GM12891 (cell line): Measurements from ENCODE around the gene KIAA0825.

Experiments used
- PAX5 ChIP-seq: IDR thresholded peaks from 2 replicates; pipeline ENCODE4 v1.6.1; 2011; ENCODE audit warnings: low read length, moderate library complexity, mild to moderate bottlenecking; ENCODE audit not compliant: insufficient read depth, severe bottlenecking
- POLR2A ChIP-seq: IDR thresholded peaks from 2 replicates; pipeline ENCODE4 v1.6.1; 2011; ENCODE audit warnings: low read depth, low read length, control low read depth
- POLR2AphosphoS5 ChIP-seq: IDR thresholded peaks from 2 replicates; pipeline ENCODE4 v1.6.1; 2011; ENCODE audit warnings: low read depth, low read length, control low read depth
- POU2F2 ChIP-seq: IDR thresholded peaks from 2 replicates; pipeline ENCODE4 v1.6.1; 2011; ENCODE audit warnings: low read depth, mild to moderate bottlenecking, control low read depth, low read length, moderate library complexity
- SPI1 ChIP-seq: IDR thresholded peaks from 2 replicates; pipeline ENCODE4 v1.6.1; 2011; ENCODE audit warnings: low read depth, low read length, control low read depth
- TAF1 ChIP-seq: IDR thresholded peaks from 2 replicates; pipeline ENCODE4 v1.6.1; 2011; ENCODE audit warnings: low read depth, low read length, control low read depth

DNA sequence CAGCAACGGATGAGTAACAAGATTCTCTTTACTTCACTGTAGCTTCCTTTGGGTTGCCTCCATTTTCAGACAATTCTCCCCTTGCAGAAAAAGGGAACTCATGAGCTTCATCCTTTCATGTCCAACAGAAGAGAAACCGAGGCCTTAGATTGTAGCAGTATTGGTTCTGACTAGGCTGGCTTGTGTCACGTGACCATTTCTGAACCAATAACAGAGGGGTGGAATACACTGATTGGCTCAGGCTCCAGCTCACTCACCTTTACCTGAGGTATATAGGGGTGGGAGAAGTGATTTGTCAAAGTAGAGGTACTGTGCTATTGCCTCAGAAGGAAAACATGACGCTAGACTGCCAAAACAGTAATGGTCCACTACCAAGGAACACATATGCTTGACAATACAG lies 343.7 kb downstream of the KIAA0825 start:
- TF ChIP-seq POLR2AphosphoS5 (no peak), TAF1 (no peak), POLR2A (no peak), PAX5 (no peak), SPI1 (no peak), POU2F2 (no peak)
